Stimulated activated naive CD8-positive, alpha-beta T cell treated with anti-CD3 and anti-CD28 coated beads, Interleukin-15, amount 100 ng/mL, for 72 hours (primary cell): Measurements from ENCODE around the gene NOL4L.
A peak's percentile ranks its signal among the peaks of the same experiment; 100 is the strongest.

Experiments
- ATAC-seq: fragments of 150-1000 bp; cut with Tn5 transposase; 2 replicates; pipeline ENCODE4 v1.10.0; 2021; ENCODE audit warnings: mild to moderate bottlenecking, moderate library complexity
- DNase-seq, 2 donors: peaks; one replicate each; pipeline ENCODE4 v3.0.0; 2021 to 2022
- H3K27ac Mint-ChIP-seq, 2 donors: one replicate each; pipeline ENCODE4 v1.8.0; 2022; ENCODE audit warnings: mild to moderate bottlenecking in 2 of 2, mixed read lengths in 2 of 2, moderate library complexity in 2 of 2
- H3K27me3 Mint-ChIP-seq: one replicate; pipeline ENCODE4 v1.8.0; 2022; ENCODE audit warnings: mixed read lengths
- H3K4me1 Mint-ChIP-seq: one replicate; pipeline ENCODE4 v1.8.0; 2022; ENCODE audit warnings: mild to moderate bottlenecking, mixed read lengths
- H3K4me3 Mint-ChIP-seq, 2 donors: one replicate each; pipeline ENCODE4 v1.8.0; 2022; ENCODE audit warnings: mild to moderate bottlenecking in 2 of 2, mixed read lengths in 2 of 2, moderate library complexity in 1 of 2
- H3K9me3 Mint-ChIP-seq, 2 donors: one replicate each; pipeline ENCODE4 v1.8.0; 2022; ENCODE audit warnings: mixed read lengths in 2 of 2

Gene NOL4L

GRCh38 chr20:32621891-32622584, 36.9 kb upstream of the NOL4L start:
- peaks cover 3% of the 10 kb centered on the region for H3K4me1 Mint-ChIP-seq
- ATAC-seq (no peak), DNase-seq (no peak)
- H3K4me3 Mint-ChIP-seq: no peak overlapping the region
- H3K27me3 Mint-ChIP-seq: no peaks in the 10 kb centered on the region
- no peaks in the 10 kb centered on the region for H3K9me3 Mint-ChIP-seq
- H3K27ac Mint-ChIP-seq: peak overlapping the region in 1 of 2 donors; percentile 28

DNA sequence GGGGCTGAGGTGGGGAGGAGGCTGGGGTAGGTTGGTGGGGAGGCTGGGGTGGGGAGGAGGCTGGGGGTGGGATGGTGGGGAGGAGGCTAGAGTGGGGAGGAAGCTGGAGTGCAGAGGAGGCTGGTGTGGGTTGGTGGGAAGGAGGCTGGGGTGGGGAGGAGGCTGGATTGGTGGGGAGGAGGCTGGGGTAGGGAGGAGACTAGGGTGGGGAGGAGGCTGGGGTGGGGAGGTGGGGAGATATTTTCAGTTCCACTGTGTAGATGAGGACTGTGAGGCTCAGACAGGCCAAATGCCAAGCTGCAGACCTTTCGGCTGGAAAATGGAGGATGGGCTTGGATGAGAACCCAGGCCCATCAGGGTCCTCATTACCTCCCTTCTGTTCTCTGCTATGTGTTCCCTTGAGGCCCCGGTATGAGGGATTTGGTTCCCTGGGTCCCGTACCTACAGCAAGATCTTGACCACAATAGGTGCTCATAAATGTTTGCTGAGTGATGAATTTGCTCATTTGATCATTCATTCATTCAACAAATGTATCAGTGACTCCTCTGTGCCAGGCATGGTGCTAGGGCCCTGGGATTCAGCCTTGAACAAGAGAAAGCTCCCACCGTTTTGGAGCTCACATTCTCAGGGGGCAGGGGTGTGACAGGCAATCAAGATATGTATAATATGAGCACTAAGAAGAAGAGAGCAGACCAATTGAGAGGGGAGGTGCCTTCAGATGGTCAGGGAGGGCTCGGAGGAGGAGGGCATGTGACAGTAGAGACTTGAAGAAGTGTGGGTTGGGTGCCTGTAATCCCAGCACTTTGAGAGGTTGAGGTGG, 36.1 kb upstream of the NOL4L start:
- Mint-ChIP-seq H3K4me3 (no peak overlapping the region), H3K4me1 (peaks cover 10% of the 10 kb centered on the region), H3K27ac (peak overlapping the region; percentile 1 to 5), H3K27me3 (no peaks in the 10 kb centered on the region), H3K9me3 (no peaks in the 10 kb centered on the region)
- DNase-seq (no peak), ATAC-seq (peak; percentile 77)

DNA sequence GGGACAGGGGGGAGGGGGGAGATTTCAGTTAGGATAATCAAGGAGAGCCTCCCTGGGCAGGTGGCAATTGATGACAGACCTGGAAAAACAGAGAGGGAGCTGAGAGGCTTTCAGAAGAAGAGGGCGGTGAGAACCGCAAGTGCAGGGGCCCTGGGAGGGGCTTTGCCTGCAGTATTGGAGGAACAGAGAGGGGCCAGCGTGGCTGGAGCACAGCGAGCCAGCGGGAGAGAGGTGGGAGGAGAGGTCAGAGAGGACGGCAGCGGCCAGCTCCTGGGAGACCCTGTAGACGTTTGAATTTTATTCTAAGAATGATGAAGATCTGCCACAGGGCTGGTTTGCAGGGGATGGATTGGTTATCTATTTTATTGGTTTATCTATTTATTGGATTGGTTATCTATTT, 34.5 kb upstream of the NOL4L start:
- DNase-seq (no peak), ATAC-seq (no peak)
- Mint-ChIP-seq H3K9me3 (no peaks in the 10 kb centered on the region), H3K27ac (no peak overlapping the region), H3K4me1 (peaks cover 21% of the 10 kb centered on the region), H3K27me3 (no peaks in the 10 kb centered on the region), H3K4me3 (no peak overlapping the region)

- no peak for DNase-seq
- ATAC-seq: no peak
- Mint-ChIP-seq H3K4me3 (no peak overlapping the region), H3K27ac (no peak overlapping the region), H3K27me3 (no peaks in the 10 kb centered on the region), H3K4me1 (peaks cover 33% of the 10 kb centered on the region), H3K9me3 (peaks cover 8 to 10% of the 10 kb centered on the region in 2 donors)
Measured at GRCh38 chr20:32614772-32615171, 29.6 kb upstream of the NOL4L start.

DNA sequence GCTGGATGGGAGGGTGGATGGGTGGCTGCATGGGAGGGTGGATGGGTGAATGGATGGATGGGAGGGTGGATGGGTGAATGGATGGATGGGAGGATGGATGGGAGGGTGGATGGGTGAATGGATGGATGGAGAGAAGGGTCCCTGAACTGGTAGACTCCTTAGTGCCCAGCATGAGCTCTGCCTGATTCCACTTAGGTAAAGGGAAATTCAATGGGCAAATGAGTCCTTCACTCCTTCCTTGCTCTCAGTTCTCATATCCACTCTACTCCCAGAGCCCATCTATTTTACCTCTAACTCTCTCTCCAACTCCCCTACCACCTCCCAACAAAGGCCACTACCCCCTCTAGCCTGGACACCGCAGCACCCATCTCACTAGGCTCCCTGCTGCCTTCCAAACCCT, 29.2 kb upstream of the NOL4L start:
- Mint-ChIP-seq H3K27ac (no peak overlapping the region), H3K27me3 (no peaks in the 10 kb centered on the region), H3K4me1 (peaks cover 33% of the 10 kb centered on the region), H3K9me3 (peaks cover 8 to 10% of the 10 kb centered on the region in 2 donors), H3K4me3 (no peak overlapping the region)
- no peak for DNase-seq
- no peak for ATAC-seq

- Mint-ChIP-seq H3K27me3 (no peaks in the 10 kb centered on the region), H3K27ac (no peak overlapping the region), H3K9me3 (peaks cover 8 to 10% of the 10 kb centered on the region in 2 donors), H3K4me3 (no peak overlapping the region), H3K4me1 (peaks cover 33% of the 10 kb centered on the region)
- ATAC-seq: no peak
- DNase-seq: no peak
Measured at GRCh38 chr20:32613192-32614053, 28.3 kb upstream of the NOL4L start.

DNA sequence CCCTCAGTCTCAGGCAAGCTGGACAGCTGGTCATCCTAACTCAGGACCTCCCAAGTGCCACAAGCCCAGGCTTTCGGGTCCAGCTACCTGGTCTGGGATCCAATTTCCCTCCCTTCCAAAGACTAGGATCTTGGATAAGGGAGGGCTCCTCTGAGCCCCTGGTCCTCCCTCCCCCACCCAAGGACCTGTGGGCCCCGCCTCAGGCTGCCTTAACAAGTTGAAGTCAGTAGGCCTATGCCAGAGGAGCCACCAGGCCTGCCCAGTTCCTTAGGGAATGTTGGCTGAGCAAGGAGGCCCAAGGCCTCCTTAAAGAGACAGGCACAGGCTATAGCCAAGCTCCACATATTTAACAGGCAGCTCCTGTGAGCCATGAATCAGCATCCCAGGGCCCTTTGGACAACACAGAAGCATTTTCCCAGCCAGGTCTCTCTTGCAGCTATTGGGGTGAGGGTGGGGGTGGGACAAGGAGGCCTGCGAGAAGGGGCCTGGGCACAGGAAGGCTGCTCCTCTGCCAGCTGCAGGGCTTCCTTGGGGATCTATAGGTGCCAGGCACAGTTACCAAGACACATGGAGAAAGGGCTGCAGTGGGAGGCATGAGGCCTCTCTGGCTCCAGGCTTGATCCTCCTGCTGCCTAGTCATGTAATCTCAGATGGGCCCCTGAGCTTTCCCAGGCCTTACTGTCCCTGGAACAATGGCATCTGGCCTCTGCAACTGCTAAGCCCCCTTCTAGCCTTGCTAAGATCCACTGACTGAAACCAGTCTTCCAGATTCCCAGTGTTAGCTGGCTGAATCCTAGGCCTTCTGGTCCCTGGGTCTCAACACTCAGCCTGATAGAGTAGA, 27.4 kb upstream of the NOL4L start:
- H3K4me1 Mint-ChIP-seq: peaks cover 33% of the 10 kb centered on the region
- no peak for DNase-seq
- no peak overlapping the region for H3K27ac Mint-ChIP-seq
- ATAC-seq: no peak
- peaks cover 8 to 10% of the 10 kb centered on the region in 2 donors for H3K9me3 Mint-ChIP-seq
- no peaks in the 10 kb centered on the region for H3K27me3 Mint-ChIP-seq
- H3K4me3 Mint-ChIP-seq: no peak overlapping the region

- H3K27me3 Mint-ChIP-seq: no peaks in the 10 kb centered on the region
- H3K4me1 Mint-ChIP-seq: peaks cover 29% of the 10 kb centered on the region
- no peak overlapping the region for H3K27ac Mint-ChIP-seq
- ATAC-seq (no peak), DNase-seq (no peak)
- H3K4me3 Mint-ChIP-seq: no peak overlapping the region
- peaks cover 8 to 10% of the 10 kb centered on the region in 2 donors for H3K9me3 Mint-ChIP-seq
Measured at GRCh38 chr20:32611868-32612267, 26.7 kb upstream of the NOL4L start.

DNA sequence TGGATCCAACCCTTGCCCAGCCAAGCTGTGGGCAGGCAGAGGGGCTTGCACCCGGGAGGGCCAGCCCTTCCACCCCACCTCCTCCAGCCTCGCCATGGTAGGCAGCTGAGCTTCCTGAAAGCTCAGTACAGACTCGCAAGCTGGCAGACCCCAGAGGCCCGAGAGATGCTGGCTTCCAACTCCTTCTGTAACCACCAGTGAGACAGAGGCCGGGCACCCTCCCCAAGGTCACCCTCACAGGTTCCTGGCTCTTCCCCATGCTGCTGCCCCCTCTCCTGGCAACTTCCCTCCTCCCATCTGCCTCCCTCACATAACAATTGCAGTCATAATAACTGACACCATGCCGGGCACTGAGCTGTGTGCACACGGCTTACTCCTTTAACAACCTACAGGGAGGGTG, 26.2 kb upstream of the NOL4L start:
- Mint-ChIP-seq H3K4me3 (no peak overlapping the region), H3K9me3 (peaks cover 8 to 10% of the 10 kb centered on the region in 2 donors), H3K4me1 (peaks cover 23% of the 10 kb centered on the region), H3K27ac (peak overlapping the region in 1 of 2 donors; percentile 3), H3K27me3 (no peaks in the 10 kb centered on the region)
- DNase-seq (no peak), ATAC-seq (no peak)

DNA sequence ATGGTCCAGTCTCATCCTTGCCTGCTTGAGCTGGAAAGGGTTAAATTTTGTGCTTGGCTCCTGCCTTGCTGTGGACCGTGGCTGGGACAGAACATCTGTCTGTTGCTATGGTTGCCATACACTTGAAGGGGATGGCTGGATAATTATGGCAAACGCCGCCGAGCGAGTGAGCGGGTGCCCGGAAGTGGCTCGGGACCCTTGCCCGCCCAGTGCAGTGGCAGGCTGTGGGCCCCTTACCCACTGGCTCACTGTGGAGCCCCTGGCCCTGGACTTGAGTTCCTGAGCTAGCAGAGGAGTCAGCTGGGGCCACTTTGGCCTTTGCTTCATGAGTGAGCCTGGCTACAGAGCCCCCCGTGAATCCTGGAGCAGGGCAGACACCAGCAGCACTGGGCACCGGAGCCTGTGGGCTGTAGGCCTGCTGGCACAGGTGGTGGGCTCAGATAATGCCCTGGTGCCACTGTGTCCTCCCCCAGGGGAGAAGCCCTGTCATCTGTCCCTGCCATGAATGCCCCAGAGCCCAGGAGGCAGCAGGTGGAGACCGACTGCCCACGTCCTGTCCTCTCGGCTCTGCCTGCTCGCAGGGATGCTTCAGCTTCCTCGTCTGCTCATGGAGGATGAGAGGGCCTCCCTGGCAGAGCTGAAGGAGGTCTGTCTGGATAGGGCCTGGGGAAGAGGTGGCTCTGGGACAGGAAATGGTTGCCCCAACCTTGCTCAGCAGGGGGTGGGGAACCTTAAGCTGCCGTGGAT, 25.5 kb upstream of the NOL4L start:
- no peak overlapping the region for H3K4me3 Mint-ChIP-seq

DNA sequence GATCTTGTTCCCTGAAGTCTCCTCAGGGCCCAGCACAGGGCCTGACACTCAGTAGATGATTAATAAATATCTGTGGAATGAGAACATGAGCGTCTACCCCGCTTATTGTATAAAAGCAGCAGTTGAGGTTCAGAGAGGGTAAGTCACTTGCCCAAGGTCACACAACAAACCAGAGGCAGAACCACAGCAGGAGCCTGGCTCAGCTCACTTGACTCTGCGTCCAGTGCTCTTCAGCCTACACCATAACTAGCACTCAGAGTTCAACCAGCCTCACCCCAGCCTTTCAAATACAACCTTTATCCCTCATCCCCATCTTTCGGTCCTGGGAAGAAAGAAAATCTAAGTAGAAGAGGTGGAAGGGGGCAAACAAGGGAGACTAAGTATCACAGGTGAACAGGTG, 24.9 kb upstream of the NOL4L start:
- ATAC-seq: no peak
- H3K27me3 Mint-ChIP-seq: no peaks in the 10 kb centered on the region
- no peak for DNase-seq
- peak overlapping the region; percentile 21 to 36 for H3K27ac Mint-ChIP-seq
- peaks cover 16% of the 10 kb centered on the region for H3K4me1 Mint-ChIP-seq
- peaks cover 8 to 10% of the 10 kb centered on the region in 2 donors for H3K9me3 Mint-ChIP-seq
- H3K4me3 Mint-ChIP-seq: no peak overlapping the region

More for the DNA sequence above, 25.5 kb upstream of the NOL4L start:
- Mint-ChIP-seq H3K9me3 (peaks cover 8 to 10% of the 10 kb centered on the region in 2 donors), H3K4me1 (peaks cover 17% of the 10 kb centered on the region), H3K27me3 (no peaks in the 10 kb centered on the region), H3K27ac (no peak overlapping the region)
- DNase-seq: no peak
- ATAC-seq: no peak

- Mint-ChIP-seq H3K27me3 (no peaks in the 10 kb centered on the region), H3K4me1 (peaks cover 9% of the 10 kb centered on the region), H3K9me3 (peaks cover 8 to 10% of the 10 kb centered on the region in 2 donors), H3K27ac (peak overlapping the region; percentile 21 to 36), H3K4me3 (no peak overlapping the region)
- DNase-seq (no peak), ATAC-seq (no peak)
Measured at GRCh38 chr20:32609111-32609773, 24.1 kb upstream of the NOL4L start.

DNA sequence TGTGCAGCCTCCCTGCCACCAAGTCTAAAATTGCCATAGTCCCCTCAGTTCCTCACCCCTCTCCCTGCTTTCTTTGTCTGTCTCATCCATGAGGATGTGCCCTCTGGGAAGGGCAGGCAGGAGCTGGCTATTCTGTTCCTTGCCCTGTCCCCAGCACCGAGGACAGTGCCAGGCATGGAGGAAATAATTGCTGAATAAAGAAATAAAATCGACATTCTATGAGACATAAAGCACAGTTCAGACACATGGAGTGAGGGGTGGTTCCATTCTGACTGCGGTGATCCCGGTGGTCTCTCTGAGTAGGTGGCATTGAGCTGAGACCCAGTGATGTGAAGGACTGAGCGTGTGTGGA, 23.5 kb upstream of the NOL4L start:
- no peak for DNase-seq
- Mint-ChIP-seq H3K4me1 (peaks cover 8% of the 10 kb centered on the region), H3K9me3 (peaks cover 7 to 8% of the 10 kb centered on the region in 2 donors), H3K4me3 (no peak overlapping the region), H3K27ac (peak overlapping the region in 1 of 2 donors; percentile 82), H3K27me3 (no peaks in the 10 kb centered on the region)
- ATAC-seq: no peak
